Neural cell (in vitro differentiated cells): ENCODE measurements around the gene PTEN.

Experiments used
- EP300 ChIP-seq: fragments of 450-650 bp; conservative IDR thresholded peaks from 2 replicates; pipeline ENCODE4 v1.6.1; 2014; ENCODE audit warnings: antibody characterized with exemption, mild to moderate bottlenecking, moderate library complexity; ENCODE audit not compliant: poor library complexity, severe bottlenecking
- EZH2 ChIP-seq: fragments of 200-600, 300-800 bp; shearing (Covaris generic), sonication (generic); IDR thresholded peaks from 2 replicates; pipeline ENCODE4 v1.6.1; 2014; ENCODE audit warnings: antibody characterized with exemption, low read length, borderline replicate concordance, mild to moderate bottlenecking; ENCODE audit not compliant: insufficient read depth, poor library complexity, severe bottlenecking
- RAD21 ChIP-seq: fragments of 450-650 bp; conservative IDR thresholded peaks from 2 replicates; pipeline ENCODE4 v1.6.1; 2014; ENCODE audit warnings: antibody characterized with exemption, mild to moderate bottlenecking, moderate library complexity
- REST ChIP-seq: IDR thresholded peaks from 2 replicates; pipeline ENCODE4 v1.6.1; 2012; ENCODE audit warnings: borderline replicate concordance
- TAF1 ChIP-seq: IDR thresholded peaks from 2 replicates; pipeline ENCODE4 v1.6.1; 2012; ENCODE audit warnings: low read depth
- TF ChIP-seq, protein P1 (sequence below): fragments of 450-650 bp; IDR thresholded peaks from 2 replicates; pipeline ENCODE4 v1.5.1; 2014; ENCODE audit warnings: antibody characterized with exemption, mild to moderate bottlenecking, moderate library complexity; ENCODE audit not compliant: poor library complexity, severe bottlenecking

- no peak for TF ChIP-seq RAD21
- TF ChIP-seq REST, result no peak
- TF ChIP-seq EP300, result no peak
- no peak for TF ChIP-seq EZH2
- TF ChIP-seq, protein P1, sequence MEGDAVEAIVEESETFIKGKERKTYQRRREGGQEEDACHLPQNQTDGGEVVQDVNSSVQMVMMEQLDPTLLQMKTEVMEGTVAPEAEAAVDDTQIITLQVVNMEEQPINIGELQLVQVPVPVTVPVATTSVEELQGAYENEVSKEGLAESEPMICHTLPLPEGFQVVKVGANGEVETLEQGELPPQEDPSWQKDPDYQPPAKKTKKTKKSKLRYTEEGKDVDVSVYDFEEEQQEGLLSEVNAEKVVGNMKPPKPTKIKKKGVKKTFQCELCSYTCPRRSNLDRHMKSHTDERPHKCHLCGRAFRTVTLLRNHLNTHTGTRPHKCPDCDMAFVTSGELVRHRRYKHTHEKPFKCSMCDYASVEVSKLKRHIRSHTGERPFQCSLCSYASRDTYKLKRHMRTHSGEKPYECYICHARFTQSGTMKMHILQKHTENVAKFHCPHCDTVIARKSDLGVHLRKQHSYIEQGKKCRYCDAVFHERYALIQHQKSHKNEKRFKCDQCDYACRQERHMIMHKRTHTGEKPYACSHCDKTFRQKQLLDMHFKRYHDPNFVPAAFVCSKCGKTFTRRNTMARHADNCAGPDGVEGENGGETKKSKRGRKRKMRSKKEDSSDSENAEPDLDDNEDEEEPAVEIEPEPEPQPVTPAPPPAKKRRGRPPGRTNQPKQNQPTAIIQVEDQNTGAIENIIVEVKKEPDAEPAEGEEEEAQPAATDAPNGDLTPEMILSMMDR, result no peak
- no peak for TF ChIP-seq TAF1
Observed at GRCh38 chr10:87838650-87839049, 24.8 kb upstream of the PTEN start.
